HUES64 (cell line): Measurements from ENCODE around the gene CGN.

Experiments
- H3K27ac ChIP-seq: 2 replicates; pipeline ENCODE4 v1.7.0; 2013; ENCODE audit warnings: low read depth, low read length, inconsistent platforms
- H3K27me3 ChIP-seq: 2 replicates; pipeline ENCODE4 v1.6.1; 2013; ENCODE audit warnings: mild to moderate bottlenecking, low read length; ENCODE audit not compliant: insufficient read depth
- H3K36me3 ChIP-seq: 2 replicates; pipeline ENCODE4 v1.6.1; 2013; ENCODE audit warnings: mild to moderate bottlenecking, low read length; ENCODE audit not compliant: insufficient read depth
- H3K4me1 ChIP-seq: 2 replicates; pipeline ENCODE4 v1.6.1; 2013; ENCODE audit warnings: mild to moderate bottlenecking, low read length, moderate library complexity; ENCODE audit not compliant: insufficient read depth
- H3K4me3 ChIP-seq: 2 replicates; pipeline ENCODE4 v1.5.1; 2013; ENCODE audit warnings: mild to moderate bottlenecking, low read length, moderate library complexity
- H3K9ac ChIP-seq: 2 replicates; pipeline ENCODE4 v1.6.1; 2013; ENCODE audit warnings: mild to moderate bottlenecking, low read depth, low read length
- H3K9me3 ChIP-seq: 2 replicates; pipeline ENCODE4 v1.6.1; 2013; ENCODE audit warnings: low read depth, low read length; ENCODE audit not compliant: insufficient read depth
- WGBS: fragments of 150-250, 120-280 bp; methylation state at CpG from one replicate; pipeline ENCODE4 v1.1.7; 2013; ENCODE audit warnings: missing lambda C conversion rate; 5-methylcytosine and 5-hydroxymethylcytosine counted together

Gene CGN

GRCh38 chr1:151501474-151501873 lies 9.7 kb upstream of the CGN start:
- Histone ChIP-seq H3K9me3 (no peaks in the 10 kb centered on the region), H3K36me3 (no peaks in the 10 kb centered on the region), H3K27ac (no peak overlapping the region), H3K9ac (no peak overlapping the region), H3K27me3 (no peaks in the 10 kb centered on the region), H3K4me3 (no peak overlapping the region), H3K4me1 (no peaks in the 10 kb centered on the region)
- WGBS = 77% methylated on average over 10 of the region's 10 CpGs

GRCh38 chr1:151502035-151502700 lies 9.0 kb upstream of the CGN start:
- no peaks in the 10 kb centered on the region for H3K4me1 ChIP-seq
- H3K36me3 ChIP-seq = no peaks in the 10 kb centered on the region
- no peaks in the 10 kb centered on the region for H3K27me3 ChIP-seq
- no peaks in the 10 kb centered on the region for H3K9me3 ChIP-seq
- WGBS = 85% methylated on average over 5 of the region's 5 CpGs
- no peak overlapping the region for H3K27ac ChIP-seq
- no peak overlapping the region for H3K4me3 ChIP-seq
- no peak overlapping the region for H3K9ac ChIP-seq

- Histone ChIP-seq H3K9me3 (no peaks in the 10 kb centered on the region), H3K27me3 (no peaks in the 10 kb centered on the region), H3K9ac (no peak overlapping the region), H3K4me1 (no peaks in the 10 kb centered on the region), H3K27ac (no peak overlapping the region), H3K36me3 (no peaks in the 10 kb centered on the region), H3K4me3 (no peak overlapping the region)
- 81% methylated on average over 7 of the region's 7 CpGs for WGBS
These were observed 8.1 kb upstream of the CGN start for GRCh38 chr1:151502859-151503780.

- H3K27me3 ChIP-seq = no peaks in the 10 kb centered on the region
- no peaks in the 10 kb centered on the region for H3K9me3 ChIP-seq
- H3K4me3 ChIP-seq = no peak overlapping the region
- 64% methylated on average over 3 of the region's 3 CpGs for WGBS
- H3K27ac ChIP-seq = no peak overlapping the region
- no peaks in the 10 kb centered on the region for H3K4me1 ChIP-seq
- H3K36me3 ChIP-seq = no peaks in the 10 kb centered on the region
- H3K9ac ChIP-seq = no peak overlapping the region
These were observed 6.9 kb upstream of the CGN start for GRCh38 chr1:151504252-151504651.

GRCh38 chr1:151504759-151505158 lies 6.4 kb upstream of the CGN start:
- H3K27me3 ChIP-seq = no peaks in the 10 kb centered on the region
- 94% methylated on average over 4 of the region's 4 CpGs for WGBS
- no peak overlapping the region for H3K27ac ChIP-seq
- H3K36me3 ChIP-seq = no peaks in the 10 kb centered on the region
- no peaks in the 10 kb centered on the region for H3K9me3 ChIP-seq
- H3K4me1 ChIP-seq = no peaks in the 10 kb centered on the region
- no peak overlapping the region for H3K9ac ChIP-seq
- no peak overlapping the region for H3K4me3 ChIP-seq

- Histone ChIP-seq H3K9me3 (no peaks in the 10 kb centered on the region), H3K4me3 (no peak overlapping the region), H3K36me3 (no peaks in the 10 kb centered on the region), H3K9ac (no peak overlapping the region), H3K4me1 (peaks cover 28% of the 10 kb centered on the region), H3K27me3 (0 out of 2 replicates have a peak, but pooled peaks cover 2% of the 10 kb centered on the region), H3K27ac (no peak overlapping the region)
- 82% methylated on average over 6 of the region's 6 CpGs for WGBS
These were observed 2.4 kb upstream of the CGN start for GRCh38 chr1:151508833-151509232.

- Histone ChIP-seq H3K36me3 (no peaks in the 10 kb centered on the region), H3K4me3 (no peak overlapping the region), H3K27ac (peak overlapping the region; percentile 92; the same call in 1 of the 2 replicates), H3K27me3 (0 out of 2 replicates have a peak, but pooled peaks cover 2% of the 10 kb centered on the region), H3K4me1 (peaks cover 34% of the 10 kb centered on the region), H3K9me3 (no peaks in the 10 kb centered on the region), H3K9ac (no peak overlapping the region)
- WGBS = 96% methylated on average over 15 of the region's 15 CpGs
These were observed 1.7 kb upstream of the CGN start for GRCh38 chr1:151509350-151510019.

- Histone ChIP-seq H3K4me3 (peak overlapping the region; percentile 93), H3K4me1 (peaks cover 34% of the 10 kb centered on the region), H3K27me3 (0 out of 2 replicates have a peak, but pooled peaks cover 2% of the 10 kb centered on the region), H3K27ac (peak overlapping the region; percentile 92; the same call in 1 of the 2 replicates), H3K36me3 (no peaks in the 10 kb centered on the region), H3K9me3 (no peaks in the 10 kb centered on the region), H3K9ac (peak overlapping the region; percentile 90; the same call in 1 of the 2 replicates)
- 18% methylated on average over 6 of the region's 9 CpGs for WGBS
These were observed 1.2 kb upstream of the CGN start for GRCh38 chr1:151510020-151510405.

- H3K9me3 ChIP-seq = no peaks in the 10 kb centered on the region
- peak overlapping the region; percentile 92 for H3K27ac ChIP-seq
- peak overlapping the region; percentile 93 for H3K4me3 ChIP-seq
- peak overlapping the region; percentile 90 for H3K9ac ChIP-seq
- H3K4me1 ChIP-seq = peaks cover 35% of the 10 kb centered on the region
- H3K36me3 ChIP-seq = no peaks in the 10 kb centered on the region
- WGBS = 12% methylated on average over 9 of the region's 10 CpGs
- H3K27me3 ChIP-seq = 0 out of 2 replicates have a peak, but pooled peaks cover 2% of the 10 kb centered on the region
These were observed 602 bp upstream of the CGN start for GRCh38 chr1:151510614-151510956.

GRCh38 chr1:151511636-151512215 lies 539 bp downstream of the CGN start:
- Histone ChIP-seq H3K27me3 (0 out of 2 replicates have a peak, but pooled peaks cover 2% of the 10 kb centered on the region), H3K27ac (peak overlapping the region; percentile 84; the same call in 1 of the 2 replicates), H3K9ac (peak overlapping the region; percentile 62), H3K4me3 (peak overlapping the region; percentile 93), H3K4me1 (peaks cover 41% of the 10 kb centered on the region), H3K9me3 (no peaks in the 10 kb centered on the region), H3K36me3 (no peaks in the 10 kb centered on the region)
- WGBS = 1% methylated on average over 23 of the region's 23 CpGs
